ENCODE measurements around the gene LUC7L3. TPM values are rescaled to one million over a fixed set of nuclear protein-coding genes. Genes with fewer than 3 reads are reported as not detected.

Gene LUC7L3
- total and polyA plus RNA-seq, 2 of the 13 experiments (the other 11 are each of a cell fraction or from before 2014, with no cell fraction given): 108 to 120 TPM

DNA sequence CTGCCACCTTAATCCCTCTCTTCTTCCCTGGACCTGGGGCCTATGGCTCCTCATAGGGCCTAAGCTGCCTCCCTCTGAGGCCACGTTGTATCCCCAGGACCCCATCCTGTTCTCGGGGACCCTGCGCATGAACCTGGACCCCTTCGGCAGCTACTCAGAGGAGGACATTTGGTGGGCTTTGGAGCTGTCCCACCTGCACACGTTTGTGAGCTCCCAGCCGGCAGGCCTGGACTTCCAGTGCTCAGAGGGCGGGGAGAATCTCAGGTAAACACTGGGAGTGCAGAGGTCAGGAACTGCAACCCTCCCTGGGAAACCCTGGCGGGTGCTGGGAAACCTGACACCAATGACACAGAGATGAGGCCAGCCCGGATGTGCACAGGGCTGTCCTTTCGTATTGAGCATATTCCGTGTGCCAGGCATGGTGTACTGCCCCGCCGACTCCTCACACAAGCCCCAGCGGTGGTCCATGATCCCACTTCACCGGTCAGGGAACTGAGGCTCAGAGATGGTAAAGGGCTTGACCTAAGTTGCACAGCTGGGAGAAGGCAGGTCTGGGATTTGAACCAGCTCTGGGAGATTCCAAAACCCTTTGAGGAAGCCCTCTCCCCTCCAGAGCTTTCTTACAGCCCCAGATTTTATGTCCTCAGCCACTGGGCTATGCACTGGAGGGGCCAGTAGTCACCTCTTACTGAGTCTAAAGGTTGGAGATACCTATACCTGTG is 34.6 kb upstream of the LUC7L3 start (continued):
- TF ChIP-seq ZNF788 (CRISPR knock-in tag; IDR thresholded peaks at IDR 0.05; ENCODE audit: borderline replicate concordance): peak; percentile 98
- no peak for TF ChIP-seq ZFP36 (IDR thresholded peaks at IDR 0.05; ENCODE audit: borderline replicate concordance, low read depth, low read length, partially characterized antibody)
- TF ChIP-seq RELA (CRISPR knock-in tag; IDR thresholded peaks at IDR 0.05): no peak
- peak; percentile 63; the same call in 1 of the 2 replicates for TF ChIP-seq ZNF33B (CRISPR knock-in tag; IDR thresholded peaks at IDR 0.05)
- peak; percentile 70 for TF ChIP-seq RBM39 (IDR thresholded peaks at IDR 0.05; ENCODE audit: low read depth, low read length, poor library complexity, severe bottlenecking)
- TF ChIP-seq, protein P1, sequence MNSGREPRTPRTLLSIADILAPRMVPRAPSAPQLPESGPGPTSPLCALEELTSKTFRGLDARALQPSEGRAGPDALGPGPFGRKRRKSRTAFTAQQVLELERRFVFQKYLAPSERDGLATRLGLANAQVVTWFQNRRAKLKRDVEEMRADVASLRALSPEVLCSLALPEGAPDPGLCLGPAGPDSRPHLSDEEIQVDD (CRISPR knock-in tag; IDR thresholded peaks at IDR 0.05; ENCODE audit: borderline replicate concordance): peak; percentile 31; the same call in 1 of the 2 replicates
- TF ChIP-seq SETDB1 (CRISPR knock-in tag; IDR thresholded peaks at IDR 0.05; ENCODE audit: borderline replicate concordance): no peak
- peak; percentile 96 for TF ChIP-seq MEIS2 (CRISPR knock-in tag; IDR thresholded peaks at IDR 0.05)
- TF ChIP-seq, protein P2, sequence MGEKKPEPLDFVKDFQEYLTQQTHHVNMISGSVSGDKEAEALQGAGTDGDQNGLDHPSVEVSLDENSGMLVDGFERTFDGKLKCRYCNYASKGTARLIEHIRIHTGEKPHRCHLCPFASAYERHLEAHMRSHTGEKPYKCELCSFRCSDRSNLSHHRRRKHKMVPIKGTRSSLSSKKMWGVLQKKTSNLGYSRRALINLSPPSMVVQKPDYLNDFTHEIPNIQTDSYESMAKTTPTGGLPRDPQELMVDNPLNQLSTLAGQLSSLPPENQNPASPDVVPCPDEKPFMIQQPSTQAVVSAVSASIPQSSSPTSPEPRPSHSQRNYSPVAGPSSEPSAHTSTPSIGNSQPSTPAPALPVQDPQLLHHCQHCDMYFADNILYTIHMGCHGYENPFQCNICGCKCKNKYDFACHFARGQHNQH (CRISPR knock-in tag; IDR thresholded peaks at IDR 0.05): peak; percentile 98
- no peak for TF ChIP-seq ZNF367 (CRISPR knock-in tag; IDR thresholded peaks at IDR 0.05; ENCODE audit: borderline replicate concordance)
- TF ChIP-seq MLLT10 (CRISPR knock-in tag; IDR thresholded peaks at IDR 0.05): no peak
- TF ChIP-seq, protein P3, sequence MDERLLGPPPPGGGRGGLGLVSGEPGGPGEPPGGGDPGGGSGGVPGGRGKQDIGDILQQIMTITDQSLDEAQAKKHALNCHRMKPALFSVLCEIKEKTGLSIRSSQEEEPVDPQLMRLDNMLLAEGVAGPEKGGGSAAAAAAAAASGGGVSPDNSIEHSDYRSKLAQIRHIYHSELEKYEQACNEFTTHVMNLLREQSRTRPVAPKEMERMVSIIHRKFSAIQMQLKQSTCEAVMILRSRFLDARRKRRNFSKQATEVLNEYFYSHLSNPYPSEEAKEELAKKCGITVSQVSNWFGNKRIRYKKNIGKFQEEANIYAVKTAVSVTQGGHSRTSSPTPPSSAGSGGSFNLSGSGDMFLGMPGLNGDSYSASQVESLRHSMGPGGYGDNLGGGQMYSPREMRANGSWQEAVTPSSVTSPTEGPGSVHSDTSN (CRISPR knock-in tag; IDR thresholded peaks at IDR 0.05): no peak
- TF ChIP-seq ZNF160 (CRISPR knock-in tag; IDR thresholded peaks at IDR 0.05): no peak; the same call in 1 of the 2 replicates
- peak; percentile 84 for TF ChIP-seq HNRNPL (IDR thresholded peaks at IDR 0.05; ENCODE audit: low read depth, low read length)
- peak; percentile 96 for TF ChIP-seq ZMYM2 (CRISPR knock-in tag; IDR thresholded peaks at IDR 0.05)
- TF ChIP-seq ONECUT2 (CRISPR knock-in tag; IDR thresholded peaks at IDR 0.05): no peak
- peak; percentile 95 for TF ChIP-seq HNF4G (IDR thresholded peaks at IDR 0.05; ENCODE audit: borderline replicate concordance, low read depth, low read length)
- TF ChIP-seq HNF4G (CRISPR knock-in tag; IDR thresholded peaks at IDR 0.05; ENCODE audit: borderline replicate concordance, low read depth): peak; percentile 96
- TF ChIP-seq, protein P4, sequence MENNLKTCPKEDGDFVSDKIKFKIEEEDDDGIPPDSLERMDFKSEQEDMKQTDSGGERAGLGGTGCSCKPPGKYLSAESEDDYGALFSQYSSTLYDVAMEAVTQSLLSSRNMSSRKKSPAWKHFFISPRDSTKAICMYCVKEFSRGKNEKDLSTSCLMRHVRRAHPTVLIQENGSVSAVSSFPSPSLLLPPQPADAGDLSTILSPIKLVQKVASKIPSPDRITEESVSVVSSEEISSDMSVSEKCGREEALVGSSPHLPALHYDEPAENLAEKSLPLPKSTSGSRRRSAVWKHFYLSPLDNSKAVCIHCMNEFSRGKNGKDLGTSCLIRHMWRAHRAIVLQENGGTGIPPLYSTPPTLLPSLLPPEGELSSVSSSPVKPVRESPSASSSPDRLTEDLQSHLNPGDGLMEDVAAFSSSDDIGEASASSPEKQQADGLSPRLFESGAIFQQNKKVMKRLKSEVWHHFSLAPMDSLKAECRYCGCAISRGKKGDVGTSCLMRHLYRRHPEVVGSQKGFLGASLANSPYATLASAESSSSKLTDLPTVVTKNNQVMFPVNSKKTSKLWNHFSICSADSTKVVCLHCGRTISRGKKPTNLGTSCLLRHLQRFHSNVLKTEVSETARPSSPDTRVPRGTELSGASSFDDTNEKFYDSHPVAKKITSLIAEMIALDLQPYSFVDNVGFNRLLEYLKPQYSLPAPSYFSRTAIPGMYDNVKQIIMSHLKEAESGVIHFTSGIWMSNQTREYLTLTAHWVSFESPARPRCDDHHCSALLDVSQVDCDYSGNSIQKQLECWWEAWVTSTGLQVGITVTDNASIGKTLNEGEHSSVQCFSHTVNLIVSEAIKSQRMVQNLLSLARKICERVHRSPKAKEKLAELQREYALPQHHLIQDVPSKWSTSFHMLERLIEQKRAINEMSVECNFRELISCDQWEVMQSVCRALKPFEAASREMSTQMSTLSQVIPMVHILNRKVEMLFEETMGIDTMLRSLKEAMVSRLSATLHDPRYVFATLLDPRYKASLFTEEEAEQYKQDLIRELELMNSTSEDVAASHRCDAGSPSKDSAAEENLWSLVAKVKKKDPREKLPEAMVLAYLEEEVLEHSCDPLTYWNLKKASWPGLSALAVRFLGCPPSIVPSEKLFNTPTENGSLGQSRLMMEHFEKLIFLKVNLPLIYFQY (CRISPR knock-in tag; IDR thresholded peaks at IDR 0.05; ENCODE audit: borderline replicate concordance): 0 out of 2 replicates have a peak, but pooled peaks have one; percentile 64
- peak; percentile 88; the same call in 1 of the 2 replicates for TF ChIP-seq ZC3H4 (CRISPR knock-in tag; IDR thresholded peaks at IDR 0.05; ENCODE audit: borderline replicate concordance)
- TF ChIP-seq ZNF263 (CRISPR knock-in tag; IDR thresholded peaks at IDR 0.05): peak; percentile 74; the same call in 1 of the 2 replicates
- TF ChIP-seq NBN (conservative IDR thresholded peaks at IDR 0.05): no peak
- TF ChIP-seq HHEX (CRISPR knock-in tag; IDR thresholded peaks at IDR 0.05): no peak
- peak; percentile 78 for TF ChIP-seq HMG20B (CRISPR knock-in tag; conservative IDR thresholded peaks at IDR 0.05)
- TF ChIP-seq ZNF232 (CRISPR knock-in tag; IDR thresholded peaks at IDR 0.05; ENCODE audit: borderline replicate concordance): peak; percentile 78
